ENCODE results near the gene ZCCHC8. TPM values are rescaled to one million over a fixed set of nuclear protein-coding genes. Genes with fewer than 3 reads are reported as not detected.
"Not testable (repeated sequence)": the region's sequence is repeated elsewhere in the genome, so short reads cannot be mapped to it uniquely, and the experiment has no call there.

Gene ZCCHC8
- polyA plus RNA-seq, 1 donor (not counting 4 experiments of a cell fraction or from before 2014, with no cell fraction given) = 14.0 TPM

GRCh38 chr12:122499991-122500684 is 594 bp downstream of the ZCCHC8 start:
- H4K20me1 ChIP-seq (ENCODE audit: control insufficient read depth, extremely low read depth, insufficient read depth, low read length) = no peaks in the 10 kb centered on the region
- no peak for DNase-seq (ENCODE audit: low read depth, low spot score)
- H2AFZ ChIP-seq (ENCODE audit: control insufficient read depth, low read length) = peak overlapping the region; percentile 97
- peak overlapping the region; percentile 86 to 96 (median 88) for H3K4me3 ChIP-seq (ENCODE audit: control insufficient read depth in 2 of 3, extremely low read depth in 1 of 3, insufficient read depth in 2 of 3, low read depth in 1 of 3, low read length in 3 of 3)
- peaks cover 10% of the 10 kb centered on the region for H3K4me1 ChIP-seq (ENCODE audit: control insufficient read depth, extremely low read depth, insufficient read depth, low read length)
- no peaks in the 10 kb centered on the region for H3K9me3 ChIP-seq (ENCODE audit: control insufficient read depth, low read depth, low read length)
- peak overlapping the region; percentile 96 for H3K27ac ChIP-seq (ENCODE audit: control insufficient read depth, insufficient read depth, low read length)
- H3K9me1 ChIP-seq (ENCODE audit: control insufficient read depth, extremely low read depth, insufficient read depth, low read length) = no peaks in the 10 kb centered on the region
- H3K27me3 ChIP-seq (ENCODE audit: control insufficient read depth, extremely low read depth, insufficient read depth, low read length) = no peaks in the 10 kb centered on the region
- dilution Hi-C loops (cut with MboI; ENCODE audit: extremely low pct_ligation_motif_present, low sequenced_read_pairs) = no loop called here
- H3K4me2 ChIP-seq (ENCODE audit: control insufficient read depth, extremely low read depth, insufficient read depth, low read depth, low read length) = peak overlapping the region; percentile 40
- no peak for TF ChIP-seq CTCF (optimal IDR thresholded peaks at IDR 0.05 in 1 of 3, IDR thresholded peaks at IDR 0.05 in 1 of 3, conservative IDR thresholded peaks at IDR 0.05 in 1 of 3; ENCODE audit: extremely low read depth in 1 of 3, insufficient read depth in 2 of 3, low read length in 3 of 3)
- no peak for TF ChIP-seq EZH2 (IDR thresholded peaks at IDR 0.05; ENCODE audit: low read length)
- H3K79me2 ChIP-seq (ENCODE audit: control insufficient read depth, insufficient read depth, low read length) = peaks cover 34% of the 10 kb centered on the region
- FAIRE-seq = no peak
- H3K9ac ChIP-seq (ENCODE audit: control insufficient read depth, extremely low read depth, insufficient read depth, low read length) = peak overlapping the region; percentile 98
- peaks cover 0 to 9% of the 10 kb centered on the region in 2 experiments for H3K36me3 ChIP-seq (ENCODE audit: control insufficient read depth in 2 of 2, extremely low read depth in 1 of 2, insufficient read depth in 2 of 2, low read length in 2 of 2)

- no peak for FAIRE-seq
- peaks cover 40% of the 10 kb centered on the region for H3K79me2 ChIP-seq (ENCODE audit: control insufficient read depth, insufficient read depth, low read length)
Measured at GRCh38 chr12:122495258-122495657, 5.5 kb downstream of the ZCCHC8 start.

GRCh38 chr12:122493222-122493621 is 7.5 kb downstream of the ZCCHC8 start:
- H3K27me3 ChIP-seq (ENCODE audit: control insufficient read depth, extremely low read depth, insufficient read depth, low read length); H3K9me3 ChIP-seq (ENCODE audit: control insufficient read depth, low read depth, low read length); H3K9ac ChIP-seq (ENCODE audit: control insufficient read depth, extremely low read depth, insufficient read depth, low read length); H4K20me1 ChIP-seq (ENCODE audit: control insufficient read depth, extremely low read depth, insufficient read depth, low read length); dilution Hi-C loops (cut with MboI; ENCODE audit: extremely low pct_ligation_motif_present, low sequenced_read_pairs); DNase-seq (ENCODE audit: low read depth, low spot score); H3K4me1 ChIP-seq (ENCODE audit: control insufficient read depth, extremely low read depth, insufficient read depth, low read length); H2AFZ ChIP-seq (ENCODE audit: control insufficient read depth, low read length); H3K9me1 ChIP-seq (ENCODE audit: control insufficient read depth, extremely low read depth, insufficient read depth, low read length); FAIRE-seq; H3K4me2 ChIP-seq (ENCODE audit: control insufficient read depth, extremely low read depth, insufficient read depth, low read depth, low read length); H3K4me3 ChIP-seq (ENCODE audit: control insufficient read depth in 2 of 3, extremely low read depth in 1 of 3, insufficient read depth in 2 of 3, low read depth in 1 of 3, low read length in 3 of 3); H3K27ac ChIP-seq (ENCODE audit: control insufficient read depth, insufficient read depth, low read length): not testable (repeated sequence)
- Histone ChIP-seq H3K79me2 (ENCODE audit: control insufficient read depth, insufficient read depth, low read length) (peaks cover 22% of the 10 kb centered on the region), H3K36me3 (ENCODE audit: control insufficient read depth in 2 of 2, extremely low read depth in 1 of 2, insufficient read depth in 2 of 2, low read length in 2 of 2) (peaks cover 6 to 19% of the 10 kb centered on the region in 2 experiments)

More at GRCh38 chr12:122495258-122495657, 5.5 kb downstream of the ZCCHC8 start:
- no peak for DNase-seq (ENCODE audit: low read depth, low spot score)
- Histone ChIP-seq H3K4me3 (ENCODE audit: control insufficient read depth in 2 of 3, extremely low read depth in 1 of 3, insufficient read depth in 2 of 3, low read depth in 1 of 3, low read length in 3 of 3) (no peak overlapping the region), H3K9ac (ENCODE audit: control insufficient read depth, extremely low read depth, insufficient read depth, low read length) (no peak overlapping the region), H3K4me2 (ENCODE audit: control insufficient read depth, extremely low read depth, insufficient read depth, low read depth, low read length) (no peak overlapping the region), H3K27me3 (ENCODE audit: control insufficient read depth, extremely low read depth, insufficient read depth, low read length) (no peaks in the 10 kb centered on the region), H3K36me3 (ENCODE audit: control insufficient read depth in 2 of 2, extremely low read depth in 1 of 2, insufficient read depth in 2 of 2, low read length in 2 of 2) (peaks cover 2 to 9% of the 10 kb centered on the region in 2 experiments), H4K20me1 (ENCODE audit: control insufficient read depth, extremely low read depth, insufficient read depth, low read length) (no peaks in the 10 kb centered on the region), H3K4me1 (ENCODE audit: control insufficient read depth, extremely low read depth, insufficient read depth, low read length) (peaks cover 10% of the 10 kb centered on the region), H3K27ac (ENCODE audit: control insufficient read depth, insufficient read depth, low read length) (no peak overlapping the region), H2AFZ (ENCODE audit: control insufficient read depth, low read length) (no peak overlapping the region), H3K9me3 (ENCODE audit: control insufficient read depth, low read depth, low read length) (no peaks in the 10 kb centered on the region), H3K9me1 (ENCODE audit: control insufficient read depth, extremely low read depth, insufficient read depth, low read length) (no peaks in the 10 kb centered on the region)
- TF ChIP-seq EZH2 (IDR thresholded peaks at IDR 0.05; ENCODE audit: low read length) = no peak
- TF ChIP-seq CTCF (optimal IDR thresholded peaks at IDR 0.05 in 1 of 3, IDR thresholded peaks at IDR 0.05 in 1 of 3, conservative IDR thresholded peaks at IDR 0.05 in 1 of 3; ENCODE audit: extremely low read depth in 1 of 3, insufficient read depth in 2 of 3, low read length in 3 of 3) = no peak
- dilution Hi-C loops (cut with MboI; ENCODE audit: extremely low pct_ligation_motif_present, low sequenced_read_pairs) = no loop called here
